Hepatocyte (in vitro differentiated cells): Measurements from ENCODE around the gene TMEM74B.

Experiments used
- EZH2 ChIP-seq: fragments of 200-600 bp; sonication (generic); IDR thresholded peaks from 2 replicates; pipeline ENCODE4 v1.6.1; 2016; ENCODE audit warnings: antibody characterized with exemption, mild to moderate bottlenecking, borderline replicate concordance
- EZH2phosphoT487 ChIP-seq: fragments of 200-600 bp; sonication (generic); IDR thresholded peaks from one replicate; pipeline ENCODE4 v1.6.1; 2018; ENCODE audit warnings: antibody characterized with exemption, mild to moderate bottlenecking, low read depth, moderate library complexity; ENCODE audit not compliant: unreplicated experiment, severe bottlenecking
- TF ChIP-seq, protein P1 (sequence below): fragments of 200-600 bp; sonication (generic); IDR thresholded peaks from 2 replicates; pipeline ENCODE4 v1.5.1; 2016; ENCODE audit warnings: antibody characterized with exemption, mild to moderate bottlenecking; ENCODE audit not compliant: poor library complexity

DNA sequence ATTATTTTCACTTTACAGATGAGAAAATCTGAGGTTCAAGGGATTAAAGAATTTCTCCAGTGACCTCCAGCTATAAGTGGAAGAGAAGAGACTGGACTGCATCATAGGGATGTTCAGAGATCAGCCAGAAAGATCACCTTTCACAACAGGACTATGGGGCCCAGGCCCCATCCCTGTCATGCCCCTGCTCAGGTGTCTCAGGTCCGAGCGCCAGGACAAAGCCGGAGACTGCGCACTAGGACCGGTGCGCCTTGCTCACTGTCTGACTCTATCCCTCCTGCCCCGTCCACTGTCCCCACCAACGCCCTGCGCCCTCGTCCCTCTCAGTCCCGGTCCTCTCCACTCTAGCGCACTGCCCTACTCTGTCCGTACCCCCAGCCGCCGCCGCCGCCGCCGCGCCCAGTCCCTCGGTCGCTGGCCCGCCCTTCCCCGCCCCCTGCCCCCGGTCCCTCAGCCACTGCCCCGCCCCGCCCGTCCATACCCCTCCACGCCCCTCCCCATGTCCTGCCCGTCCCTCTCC is 40.5 kb upstream of the TMEM74B start:
- TF ChIP-seq EZH2 (no peak), EZH2phosphoT487 (no peak)
- TF ChIP-seq, protein P1, sequence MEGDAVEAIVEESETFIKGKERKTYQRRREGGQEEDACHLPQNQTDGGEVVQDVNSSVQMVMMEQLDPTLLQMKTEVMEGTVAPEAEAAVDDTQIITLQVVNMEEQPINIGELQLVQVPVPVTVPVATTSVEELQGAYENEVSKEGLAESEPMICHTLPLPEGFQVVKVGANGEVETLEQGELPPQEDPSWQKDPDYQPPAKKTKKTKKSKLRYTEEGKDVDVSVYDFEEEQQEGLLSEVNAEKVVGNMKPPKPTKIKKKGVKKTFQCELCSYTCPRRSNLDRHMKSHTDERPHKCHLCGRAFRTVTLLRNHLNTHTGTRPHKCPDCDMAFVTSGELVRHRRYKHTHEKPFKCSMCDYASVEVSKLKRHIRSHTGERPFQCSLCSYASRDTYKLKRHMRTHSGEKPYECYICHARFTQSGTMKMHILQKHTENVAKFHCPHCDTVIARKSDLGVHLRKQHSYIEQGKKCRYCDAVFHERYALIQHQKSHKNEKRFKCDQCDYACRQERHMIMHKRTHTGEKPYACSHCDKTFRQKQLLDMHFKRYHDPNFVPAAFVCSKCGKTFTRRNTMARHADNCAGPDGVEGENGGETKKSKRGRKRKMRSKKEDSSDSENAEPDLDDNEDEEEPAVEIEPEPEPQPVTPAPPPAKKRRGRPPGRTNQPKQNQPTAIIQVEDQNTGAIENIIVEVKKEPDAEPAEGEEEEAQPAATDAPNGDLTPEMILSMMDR = no peak
